ENCODE data around the gene GJC2.

DNA sequence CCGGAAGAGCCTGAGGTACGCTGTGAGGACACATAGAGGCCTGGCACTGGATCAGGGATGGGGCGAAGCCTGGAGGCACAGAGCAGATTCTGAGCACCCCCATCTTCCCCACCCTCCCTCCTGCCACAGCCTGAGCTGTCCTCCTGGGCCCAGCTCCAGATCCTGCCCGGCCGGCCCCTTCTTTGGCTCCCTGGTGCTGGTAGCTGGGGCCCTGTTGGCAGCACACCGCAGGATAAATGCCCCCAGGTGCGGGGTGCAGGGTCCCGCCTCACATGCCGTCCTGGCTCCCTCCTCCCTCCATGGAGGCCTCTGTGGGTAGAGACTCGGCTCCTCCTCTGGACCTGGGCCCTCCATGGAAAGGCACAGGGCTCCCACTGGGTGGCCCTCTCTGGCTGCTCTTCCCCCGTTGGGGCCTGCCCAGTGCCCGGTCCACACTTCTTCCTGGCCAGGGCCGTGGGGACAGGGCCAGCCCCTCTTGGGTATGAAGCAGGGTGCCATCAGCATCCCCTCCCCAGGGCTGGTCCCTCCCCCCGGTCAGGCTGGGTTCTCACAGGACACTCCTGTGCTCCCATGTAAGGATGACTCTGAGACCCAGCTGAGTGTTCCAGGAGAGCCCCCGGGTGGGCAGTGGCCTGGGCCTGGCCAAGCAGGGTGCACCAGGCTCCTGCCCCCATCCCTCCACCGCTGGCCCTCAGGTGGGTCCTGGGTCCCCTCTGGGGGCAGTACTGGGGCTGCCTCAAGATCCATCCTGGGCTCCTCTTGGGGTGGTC is 57.0 kb downstream of the GJC2 start:
- TF ChIP-seq, protein P1, sequence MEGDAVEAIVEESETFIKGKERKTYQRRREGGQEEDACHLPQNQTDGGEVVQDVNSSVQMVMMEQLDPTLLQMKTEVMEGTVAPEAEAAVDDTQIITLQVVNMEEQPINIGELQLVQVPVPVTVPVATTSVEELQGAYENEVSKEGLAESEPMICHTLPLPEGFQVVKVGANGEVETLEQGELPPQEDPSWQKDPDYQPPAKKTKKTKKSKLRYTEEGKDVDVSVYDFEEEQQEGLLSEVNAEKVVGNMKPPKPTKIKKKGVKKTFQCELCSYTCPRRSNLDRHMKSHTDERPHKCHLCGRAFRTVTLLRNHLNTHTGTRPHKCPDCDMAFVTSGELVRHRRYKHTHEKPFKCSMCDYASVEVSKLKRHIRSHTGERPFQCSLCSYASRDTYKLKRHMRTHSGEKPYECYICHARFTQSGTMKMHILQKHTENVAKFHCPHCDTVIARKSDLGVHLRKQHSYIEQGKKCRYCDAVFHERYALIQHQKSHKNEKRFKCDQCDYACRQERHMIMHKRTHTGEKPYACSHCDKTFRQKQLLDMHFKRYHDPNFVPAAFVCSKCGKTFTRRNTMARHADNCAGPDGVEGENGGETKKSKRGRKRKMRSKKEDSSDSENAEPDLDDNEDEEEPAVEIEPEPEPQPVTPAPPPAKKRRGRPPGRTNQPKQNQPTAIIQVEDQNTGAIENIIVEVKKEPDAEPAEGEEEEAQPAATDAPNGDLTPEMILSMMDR (IDR thresholded peaks at IDR 0.05 in 2 of 3, conservative IDR thresholded peaks at IDR 0.05 in 1 of 3; ENCODE audit: control insufficient read depth in 2 of 3, extremely low read depth in 1 of 3, insufficient read depth in 1 of 3, low read depth in 3 of 3, low read length in 3 of 3) = no peak
- TF ChIP-seq GABPA (IDR thresholded peaks at IDR 0.05; ENCODE audit: low read depth) (no peak), POLR2AphosphoS5 (IDR thresholded peaks at IDR 0.05; ENCODE audit: low read length) (no peak), KDM1A (IDR thresholded peaks at IDR 0.05; ENCODE audit: borderline replicate concordance) (no peak), ESRRA (IDR thresholded peaks at IDR 0.05; ENCODE audit: low read length) (no peak)
- TF ChIP-seq, protein P2, sequence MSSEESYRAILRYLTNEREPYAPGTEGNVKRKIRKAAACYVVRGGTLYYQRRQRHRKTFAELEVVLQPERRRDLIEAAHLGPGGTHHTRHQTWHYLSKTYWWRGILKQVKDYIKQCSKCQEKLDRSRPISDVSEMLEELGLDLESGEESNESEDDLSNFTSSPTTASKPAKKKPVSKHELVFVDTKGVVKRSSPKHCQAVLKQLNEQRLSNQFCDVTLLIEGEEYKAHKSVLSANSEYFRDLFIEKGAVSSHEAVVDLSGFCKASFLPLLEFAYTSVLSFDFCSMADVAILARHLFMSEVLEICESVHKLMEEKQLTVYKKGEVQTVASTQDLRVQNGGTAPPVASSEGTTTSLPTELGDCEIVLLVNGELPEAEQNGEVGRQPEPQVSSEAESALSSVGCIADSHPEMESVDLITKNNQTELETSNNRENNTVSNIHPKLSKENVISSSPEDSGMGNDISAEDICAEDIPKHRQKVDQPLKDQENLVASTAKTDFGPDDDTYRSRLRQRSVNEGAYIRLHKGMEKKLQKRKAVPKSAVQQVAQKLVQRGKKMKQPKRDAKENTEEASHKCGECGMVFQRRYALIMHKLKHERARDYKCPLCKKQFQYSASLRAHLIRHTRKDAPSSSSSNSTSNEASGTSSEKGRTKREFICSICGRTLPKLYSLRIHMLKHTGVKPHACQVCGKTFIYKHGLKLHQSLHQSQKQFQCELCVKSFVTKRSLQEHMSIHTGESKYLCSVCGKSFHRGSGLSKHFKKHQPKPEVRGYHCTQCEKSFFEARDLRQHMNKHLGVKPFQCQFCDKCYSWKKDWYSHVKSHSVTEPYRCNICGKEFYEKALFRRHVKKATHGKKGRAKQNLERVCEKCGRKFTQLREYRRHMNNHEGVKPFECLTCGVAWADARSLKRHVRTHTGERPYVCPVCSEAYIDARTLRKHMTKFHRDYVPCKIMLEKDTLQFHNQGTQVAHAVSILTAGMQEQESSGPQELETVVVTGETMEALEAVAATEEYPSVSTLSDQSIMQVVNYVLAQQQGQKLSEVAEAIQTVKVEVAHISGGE (CRISPR knock-in tag; IDR thresholded peaks at IDR 0.05) = no peak
- TF ChIP-seq, protein P3, sequence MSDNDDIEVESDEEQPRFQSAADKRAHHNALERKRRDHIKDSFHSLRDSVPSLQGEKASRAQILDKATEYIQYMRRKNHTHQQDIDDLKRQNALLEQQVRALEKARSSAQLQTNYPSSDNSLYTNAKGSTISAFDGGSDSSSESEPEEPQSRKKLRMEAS (IDR thresholded peaks at IDR 0.05; ENCODE audit: low read depth, low read length) = no peak
